ENCODE measurements around the gene RHPN2. TPM values are rescaled to one million over a fixed set of nuclear protein-coding genes. Genes with fewer than 3 reads are reported as not detected.
A peak's percentile ranks its signal among the peaks of the same experiment; 100 is the strongest.

The RHPN2 gene
- total and polyA plus RNA-seq, 2 of the 13 experiments (the other 11 are each of a cell fraction or from before 2014, with no cell fraction given): 20.3 to 48.0 TPM

GRCh38 chr19:33080761-33081681 lies 16.3 kb upstream of the RHPN2 start, which contains the start of gene GPATCH1 (continued):
- TF ChIP-seq FOXK1 (CRISPR knock-in tag; IDR thresholded peaks at IDR 0.05; ENCODE audit: borderline replicate concordance, low read depth) (peak; percentile 68; the same call in 1 of the 2 replicates), PHF21A (CRISPR knock-in tag; IDR thresholded peaks at IDR 0.05) (peak; percentile 73; the same call in 1 of the 2 replicates), DNMT3B (CRISPR knock-in tag; conservative IDR thresholded peaks at IDR 0.05) (0 out of 2 replicates have a peak, but pooled peaks have one; percentile 35), HCFC1 (IDR thresholded peaks at IDR 0.05; ENCODE audit: low read depth, low read length) (peak; percentile 35; the same call in 1 of the 2 replicates), KDM1A (CRISPR knock-in tag; IDR thresholded peaks at IDR 0.05) (0 out of 2 replicates have a peak, but pooled peaks have one; percentile 27), SAFB2 (CRISPR knock-in tag; IDR thresholded peaks at IDR 0.05; ENCODE audit: borderline replicate concordance, low read depth) (peak; percentile 29; the same call in 1 of the 2 replicates), ZNF18 (CRISPR knock-in tag; IDR thresholded peaks at IDR 0.05; ENCODE audit: insufficient replicate concordance) (peak; percentile 67), ZFP91 (CRISPR knock-in tag; IDR thresholded peaks at IDR 0.05; ENCODE audit: borderline replicate concordance) (peak; percentile 88), ERF (CRISPR knock-in tag; IDR thresholded peaks at IDR 0.05) (peak; percentile 61), GATAD2A (CRISPR knock-in tag; IDR thresholded peaks at IDR 0.05) (peak; percentile 37; the same call in 1 of the 2 replicates), TMF1 (CRISPR knock-in tag; IDR thresholded peaks at IDR 0.05; ENCODE audit: low read depth) (peak; percentile 38; the same call in 1 of the 2 replicates), ZNF800 (CRISPR knock-in tag; IDR thresholded peaks at IDR 0.05) (0 out of 2 replicates have a peak, but pooled peaks have one; percentile 6), MIER2 (CRISPR knock-in tag; IDR thresholded peaks at IDR 0.05) (0 out of 2 replicates have a peak, but pooled peaks have one; percentile 27), ZNF619 (CRISPR knock-in tag; IDR thresholded peaks at IDR 0.05) (0 out of 2 replicates have a peak, but pooled peaks have one; percentile 90), MED13 (CRISPR knock-in tag; IDR thresholded peaks at IDR 0.05) (peak; percentile 60; the same call in 1 of the 2 replicates), ZNF275 (CRISPR knock-in tag; IDR thresholded peaks at IDR 0.05; ENCODE audit: borderline replicate concordance) (peak; percentile 68; the same call in 1 of the 2 replicates), IRF1 (CRISPR knock-in tag; IDR thresholded peaks at IDR 0.05; ENCODE audit: low read depth) (0 out of 2 replicates have a peak, but pooled peaks have one; percentile 34), CCDC6 (CRISPR knock-in tag; IDR thresholded peaks at IDR 0.05) (no peak), HDAC6 (IDR thresholded peaks at IDR 0.05; ENCODE audit: low read depth, low read length) (no peak), ZBTB7A (CRISPR knock-in tag; IDR thresholded peaks at IDR 0.05) (0 out of 2 replicates have a peak, but pooled peaks have one; percentile 23), NRL (CRISPR knock-in tag; IDR thresholded peaks at IDR 0.05; ENCODE audit: borderline replicate concordance) (peak; percentile 84; the same call in 1 of the 2 replicates)

Measured in HepG2 (cell line).